Stimulated activated CD4-positive, alpha-beta T cell treated with anti-CD3 and anti-CD28 coated beads, Interleukin-2, amount 100 ng/mL, for 48 hours (primary cell): ENCODE results near the gene ETV1.
"Not testable (repeated sequence)": the region's sequence is repeated elsewhere in the genome, so short reads cannot be mapped to it uniquely, and the experiment has no call there.

Source experiments
- DNase-seq, 2 donors: peaks; one replicate each; pipeline ENCODE4 v3.0.0-alpha.2; 2020

Gene ETV1

GRCh38 chr7:13920053-13920697 lies 69.3 kb downstream of the ETV1 start:
- no peak for DNase-seq

GRCh38 chr7:13918333-13918732 lies 71.1 kb downstream of the ETV1 start:
- DNase-seq = not testable (repeated sequence)

- not testable (repeated sequence) for DNase-seq
Measured at GRCh38 chr7:13917103-13917502, 72.4 kb downstream of the ETV1 start.

GRCh38 chr7:13915891-13916290 lies 73.6 kb downstream of the ETV1 start:
- DNase-seq = no peak

- DNase-seq = no peak
Measured at GRCh38 chr7:13912715-13913278, 76.7 kb downstream of the ETV1 start.

GRCh38 chr7:13911909-13912308 lies 77.6 kb downstream of the ETV1 start:
- DNase-seq = no peak

- no peak for DNase-seq
Measured at GRCh38 chr7:13910805-13911551, 78.5 kb downstream of the ETV1 start.

GRCh38 chr7:13908667-13909397 lies 80.6 kb downstream of the ETV1 start:
- no peak for DNase-seq

- DNase-seq = no peak
Measured at GRCh38 chr7:13907831-13908230, 81.6 kb downstream of the ETV1 start.

- DNase-seq = no peak
Measured at GRCh38 chr7:13904689-13905088, 84.8 kb downstream of the ETV1 start.

GRCh38 chr7:13904007-13904406 lies 85.5 kb downstream of the ETV1 start:
- no peak for DNase-seq

GRCh38 chr7:13901577-13901976 lies 87.9 kb downstream of the ETV1 start:
- no peak for DNase-seq

GRCh38 chr7:13898957-13899670 lies 90.4 kb downstream of the ETV1 start:
- no peak for DNase-seq

- no peak for DNase-seq
Measured at GRCh38 chr7:13897819-13898218, 91.6 kb downstream of the ETV1 start.

GRCh38 chr7:13894954-13895353 lies 94.5 kb downstream of the ETV1 start:
- DNase-seq = no peak

- no peak for DNase-seq
Measured at GRCh38 chr7:13894377-13894776, 95.1 kb downstream of the ETV1 start.

- DNase-seq = no peak
Measured at GRCh38 chr7:13890793-13891192, 98.7 kb downstream of the ETV1 start.

GRCh38 chr7:13886356-13886755 lies 103.1 kb downstream of the ETV1 start:
- no peak for DNase-seq

GRCh38 chr7:13882051-13882450 lies 107.4 kb downstream of the ETV1 start:
- no peak for DNase-seq

GRCh38 chr7:13880789-13881188 lies 108.7 kb downstream of the ETV1 start:
- DNase-seq = no peak

- DNase-seq = no peak
Measured at GRCh38 chr7:13879994-13880686, 109.3 kb downstream of the ETV1 start.

GRCh38 chr7:13879143-13879542 lies 110.3 kb downstream of the ETV1 start:
- no peak for DNase-seq
